Mesothelial cell of epicardium (in vitro differentiated cells): ENCODE results near the gene RANBP3. TPM values are rescaled to one million over a fixed set of nuclear protein-coding genes. Genes with fewer than 3 reads are reported as not detected.
A peak's percentile ranks its signal among the peaks of the same experiment; 100 is the strongest.

Experiments used
- DNase-seq, 2 experiments: peaks; one replicate each; pipeline ENCODE4 v3.0.0; 2021; ENCODE audit warnings: low spot score in 2 of 2; ENCODE audit not compliant: unreplicated experiment in 2 of 2
- H3K27ac Mint-ChIP-seq: 2 replicates; pipeline ENCODE4 v1.8.0; 2021; ENCODE audit warnings: mixed read lengths
- H3K27me3 Mint-ChIP-seq: 2 replicates; pipeline ENCODE4 v1.8.0; 2021; ENCODE audit warnings: low read depth, mixed read lengths
- H3K36me3 Mint-ChIP-seq: 2 replicates; pipeline ENCODE4 v1.8.0; 2021; ENCODE audit warnings: mixed read lengths
- H3K4me1 Mint-ChIP-seq: 2 replicates; pipeline ENCODE4 v1.8.0; 2021; ENCODE audit warnings: mixed read lengths
- H3K4me3 Mint-ChIP-seq: 2 replicates; pipeline ENCODE4 v1.8.0; 2021; ENCODE audit warnings: mild to moderate bottlenecking, moderate library complexity, mixed read lengths
- H3K9me3 Mint-ChIP-seq: 2 replicates; pipeline ENCODE4 v1.8.0; 2021; ENCODE audit warnings: mixed read lengths
- CTCF ChIP-seq: fragments of 200-600 bp; sonication (generic); IDR thresholded peaks from one replicate; pipeline ENCODE4 v1.5.0; 2021; ENCODE audit warnings: antibody characterized with exemption; ENCODE audit not compliant: unreplicated experiment
- total RNA-seq: library from RNA; stranded (reverse); gene quantifications from 3 replicates; pipeline ENCODE4 v1.2.1, GENCODE V29; 2021

RANBP3 gene
- total RNA-seq, 1 donor from 2014 or later = 83.3 TPM

- TF ChIP-seq CTCF = no peak
- no peaks in the 10 kb centered on the region for H3K36me3 Mint-ChIP-seq
- DNase-seq = no peak
Observed at GRCh38 chr19:5975388-5975728, 2.6 kb downstream of the RANBP3 start.

GRCh38 chr19:5974721-5975387 is 3.1 kb downstream of the RANBP3 start:
- H3K36me3 Mint-ChIP-seq = no peaks in the 10 kb centered on the region
- no peaks in the 10 kb centered on the region for H3K9me3 Mint-ChIP-seq
- no peak for TF ChIP-seq CTCF
- no peaks in the 10 kb centered on the region for H3K27me3 Mint-ChIP-seq
- H3K4me1 Mint-ChIP-seq = peaks cover 37% of the 10 kb centered on the region
- no peak overlapping the region for H3K4me3 Mint-ChIP-seq
- DNase-seq = no peak
- H3K27ac Mint-ChIP-seq = peak overlapping the region; percentile 11

More at GRCh38 chr19:5975388-5975728, 2.6 kb downstream of the RANBP3 start:
- Mint-ChIP-seq H3K27ac (no peak overlapping the region), H3K9me3 (no peaks in the 10 kb centered on the region), H3K4me3 (peak overlapping the region; percentile 97), H3K4me1 (peaks cover 37% of the 10 kb centered on the region), H3K27me3 (no peaks in the 10 kb centered on the region)

- Mint-ChIP-seq H3K27ac (no peak overlapping the region), H3K4me3 (no peak overlapping the region), H3K36me3 (no peaks in the 10 kb centered on the region), H3K27me3 (no peaks in the 10 kb centered on the region), H3K4me1 (peaks cover 34% of the 10 kb centered on the region), H3K9me3 (no peaks in the 10 kb centered on the region)
- DNase-seq = no peak
- no peak for TF ChIP-seq CTCF
Observed at GRCh38 chr19:5973867-5974635, 3.9 kb downstream of the RANBP3 start.

GRCh38 chr19:5973376-5973775 is 4.6 kb downstream of the RANBP3 start:
- no peak for DNase-seq
- Mint-ChIP-seq H3K27me3 (no peaks in the 10 kb centered on the region), H3K36me3 (no peaks in the 10 kb centered on the region), H3K9me3 (no peaks in the 10 kb centered on the region), H3K4me1 (peaks cover 35% of the 10 kb centered on the region), H3K27ac (no peak overlapping the region), H3K4me3 (no peak overlapping the region)
- no peak for TF ChIP-seq CTCF

GRCh38 chr19:5972355-5972731 is 5.6 kb downstream of the RANBP3 start:
- Mint-ChIP-seq H3K27me3 (no peaks in the 10 kb centered on the region), H3K27ac (no peak overlapping the region), H3K36me3 (no peaks in the 10 kb centered on the region), H3K9me3 (no peaks in the 10 kb centered on the region), H3K4me3 (no peak overlapping the region), H3K4me1 (peaks cover 43% of the 10 kb centered on the region)
- no peak for DNase-seq
- TF ChIP-seq CTCF = no peak
